Endothelial cell of hepatic sinusoid (primary cell): ENCODE measurements around the gene ARG1.

ENCODE experiments used
- in situ Hi-C: cut with HindIII; loops from 2 replicates; pipeline ENCODE4 v1.10.0; 2017; ENCODE audit warnings: low sequenced_read_pairs

The ARG1 gene

GRCh38 chr6:131572686-131573415 lies at the start of gene ARG1:
TSS of gene ARG1 (plus strand) at chr6:131573226. CDS start at chr6:131573283, 57 bp downstream.
- in situ Hi-C loops, result no loop called here

GRCh38 chr6:131523988-131524673 lies 48.9 kb upstream of the ARG1 start:
- in situ Hi-C loops, result no loop called here

GRCh38 chr6:131524695-131525336 lies 48.2 kb upstream of the ARG1 start:
- in situ Hi-C loops, result loop anchor here (25.0 kb wide), 1 partner anchor 338 kb away; no protein-coding TSS in a partner anchor

- in situ Hi-C loops, result loop anchor here (25.0 kb wide), 1 partner anchor 344 kb away; no protein-coding TSS in a partner anchor
Observed at GRCh38 chr6:131530936-131531335, 42.1 kb upstream of the ARG1 start.

- in situ Hi-C loops, result loop anchor here (25.0 kb wide), 1 partner anchor 344 kb away; no protein-coding TSS in a partner anchor
Observed at GRCh38 chr6:131531681-131532080, 41.3 kb upstream of the ARG1 start.

GRCh38 chr6:131532580-131533039 lies 40.4 kb upstream of the ARG1 start:
- in situ Hi-C loops, result loop anchor here (25.0 kb wide), 1 partner anchor 345 kb away; no protein-coding TSS in a partner anchor

- in situ Hi-C loops, result loop anchor here (25.0 kb wide), 1 partner anchor 351 kb away; no protein-coding TSS in a partner anchor
Observed at GRCh38 chr6:131538615-131539014, 34.4 kb upstream of the ARG1 start.

- in situ Hi-C loops, result loop anchor here (25.0 kb wide), 1 partner anchor 358 kb away; no protein-coding TSS in a partner anchor
Observed at GRCh38 chr6:131545317-131545716, 27.7 kb upstream of the ARG1 start.

- in situ Hi-C loops, result loop anchor here (25.0 kb wide), 1 partner anchor 360 kb away; no protein-coding TSS in a partner anchor
Observed at GRCh38 chr6:131547488-131547887, 25.5 kb upstream of the ARG1 start.

- in situ Hi-C loops, result loop anchor here (25.0 kb wide), 1 partner anchor 361 kb away; no protein-coding TSS in a partner anchor
Observed at GRCh38 chr6:131548441-131548840, 24.6 kb upstream of the ARG1 start.

GRCh38 chr6:131549811-131550210 lies 23.2 kb upstream of the ARG1 start:
- in situ Hi-C loops, result loop anchor here (5.0 to 25.0 kb wide), 2 partner anchors 98 to 363 kb away; no protein-coding TSS in a partner anchor

GRCh38 chr6:131551902-131552301 lies 21.1 kb upstream of the ARG1 start:
- in situ Hi-C loops, result loop anchor here (5.0 kb wide), 1 partner anchor 100 kb away; no protein-coding TSS in a partner anchor

- in situ Hi-C loops, result loop anchor here (5.0 kb wide), 1 partner anchor 100 kb away; no protein-coding TSS in a partner anchor
Observed at GRCh38 chr6:131552572-131552971, 20.5 kb upstream of the ARG1 start.

- in situ Hi-C loops, result no loop called here
Observed at GRCh38 chr6:131555992-131556391, 17.0 kb upstream of the ARG1 start.

- in situ Hi-C loops, result no loop called here
Observed at GRCh38 chr6:131558922-131559321, 14.1 kb upstream of the ARG1 start.

- in situ Hi-C loops, result no loop called here
Observed at GRCh38 chr6:131561925-131562707, 10.9 kb upstream of the ARG1 start.

GRCh38 chr6:131565056-131565455 lies 8.0 kb upstream of the ARG1 start:
- in situ Hi-C loops, result no loop called here

GRCh38 chr6:131568726-131569125 lies 4.3 kb upstream of the ARG1 start:
- in situ Hi-C loops, result no loop called here

GRCh38 chr6:131574133-131574532 lies 1.1 kb downstream of the ARG1 start:
- in situ Hi-C loops, result no loop called here

- in situ Hi-C loops, result no loop called here
Observed at GRCh38 chr6:131574686-131575085, 1.7 kb downstream of the ARG1 start.
